Measurements from ENCODE around the gene SNRNP48. TPM values are rescaled to one million over a fixed set of nuclear protein-coding genes. Genes with fewer than 3 reads are reported as not detected.

Gene SNRNP48
- total and polyA plus RNA-seq, 2 of the 8 experiments (the other 6 are each of a cell fraction or from before 2014, with no cell fraction given) = 7.7 to 21.0 TPM

DNA sequence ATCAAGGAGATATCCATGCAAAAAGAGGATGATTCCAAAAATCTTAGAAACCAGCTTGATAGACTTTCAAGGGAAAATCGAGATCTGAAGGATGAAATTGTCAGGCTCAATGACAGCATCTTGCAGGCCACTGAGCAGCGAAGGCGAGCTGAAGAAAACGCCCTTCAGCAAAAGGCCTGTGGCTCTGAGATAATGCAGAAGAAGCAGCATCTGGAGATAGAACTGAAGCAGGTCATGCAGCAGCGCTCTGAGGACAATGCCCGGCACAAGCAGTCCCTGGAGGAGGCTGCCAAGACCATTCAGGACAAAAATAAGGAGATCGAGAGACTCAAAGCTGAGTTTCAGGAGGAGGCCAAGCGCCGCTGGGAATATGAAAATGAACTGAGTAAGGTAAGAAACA lies 10.1 kb upstream of the SNRNP48 start:
- Histone ChIP-seq H3K4me2 (ENCODE audit: insufficient read depth in 1 of 2, low read depth in 2 of 2, low read length in 2 of 2) (no peak overlapping the region), H4K20me1 (replicated peaks in 1 of 2; ENCODE audit: control insufficient read depth in 1 of 2, insufficient read depth in 2 of 2, low read length in 2 of 2) (no peaks in the 10 kb centered on the region), H3K9ac (replicated peaks in 1 of 4; ENCODE audit: extremely low read depth in 1 of 4, low read depth in 3 of 4, low read length in 3 of 4) (no peak overlapping the region), H2BK120ac (replicated peaks; ENCODE audit: low read depth, low read length) (no peak overlapping the region), H3K36me3 (ENCODE audit: control insufficient read depth in 2 of 4, insufficient read depth in 4 of 4, low read length in 3 of 4) (peaks cover 20 to 87% (median 57%) of the 10 kb centered on the region in 4 experiments), H3K4me3 (ENCODE audit: extremely low read depth in 1 of 4, insufficient read depth in 2 of 4, low read depth in 3 of 4, low read length in 4 of 4) (no peak overlapping the region), H3K18ac (ENCODE audit: extremely low read depth, low read length) (no peak overlapping the region), H4K91ac (replicated peaks; ENCODE audit: insufficient read length, low read length) (no peak overlapping the region), H3K23me2 (ENCODE audit: low read depth, low read length) (no peaks in the 10 kb centered on the region), H4K5ac (ENCODE audit: insufficient read length, low read depth, low read length) (no peak overlapping the region), H3K4me1 (replicated peaks in 1 of 4; ENCODE audit: control insufficient read depth in 3 of 4, insufficient read depth in 4 of 4, low read length in 3 of 4) (no peaks in the 10 kb centered on the region), H3K14ac (ENCODE audit: insufficient read length) (no peak overlapping the region), H2AK5ac (ENCODE audit: low read depth, low read length) (no peak overlapping the region), H2BK20ac (ENCODE audit: low read length) (no peak overlapping the region), H3K79me2 (ENCODE audit: control insufficient read depth in 1 of 2, insufficient read depth in 2 of 2, low read length in 2 of 2) (no peaks in the 10 kb centered on the region), H3K4ac (replicated peaks; ENCODE audit: insufficient read length, low read depth, low read length) (no peak overlapping the region), H3K79me1 (ENCODE audit: low read depth, low read length) (no peaks in the 10 kb centered on the region), H2BK15ac (ENCODE audit: low read length) (no peak overlapping the region), H3K56ac (replicated peaks; ENCODE audit: insufficient read length, low read depth, low read length) (no peak overlapping the region), H2BK5ac (ENCODE audit: low read depth, low read length) (no peak overlapping the region), H3K27ac (ENCODE audit: low read depth, low read length) (no peak overlapping the region), H4K8ac (ENCODE audit: extremely low read depth, insufficient read depth, low read length) (no peak overlapping the region), H3K23ac (ENCODE audit: insufficient read length) (no peak overlapping the region), H3K27me3 (replicated peaks in 1 of 4; ENCODE audit: control insufficient read depth in 3 of 4, extremely low read depth in 1 of 4, insufficient read depth in 3 of 4, low read length in 3 of 4) (no peaks in the 10 kb centered on the region), H2AFZ (ENCODE audit: low read length) (no peak overlapping the region), H2BK12ac (ENCODE audit: low read depth, low read length) (no peak overlapping the region), H3K9me3 (ENCODE audit: insufficient read depth in 2 of 2, low read depth in 1 of 2, low read length in 1 of 2) (no peaks in the 10 kb centered on the region)
- CTCF ChIA-PET (ENCODE audit: partially characterized antibody) = interaction anchor here (1.4 to 1.6 kb wide), 3 partner anchors 14 to 190 kb away, joined by 3 to 5 read pairs (median 4); partner anchors contain the start of genes CAGE1 and RIOK1
- POLR2A ChIA-PET (ENCODE audit: partially characterized antibody) = interaction anchor here (1.5 kb wide), 1 partner anchor 11 kb away, joined by 3 read pairs; no protein-coding TSS in a partner anchor
- FAIRE-seq (no peak), DNase-seq (ENCODE audit: low read depth in 1 of 2, low spot score in 2 of 2) (no peak)
- 92% methylated on average over 9 of the region's 9 CpGs; no CpG with 5 or more reads in 1 of the 2 experiments for WGBS, 2 experiments (ENCODE audit: extremely low coverage in 1 of 2, insufficient coverage in 1 of 2, insufficient read length in 1 of 2, insufficient replicate concordance in 2 of 2, low coverage in 1 of 2, low lambda C conversion rate in 2 of 2, missing lambda C conversion rate in 1 of 2)
- TF ChIP-seq RXRA (IDR thresholded peaks at IDR 0.05; ENCODE audit: insufficient read depth, low read depth, low read length) = no peak
- no peak for TF ChIP-seq SP4 (IDR thresholded peaks at IDR 0.05; ENCODE audit: low read length)
- TF ChIP-seq CTBP2 (IDR thresholded peaks at IDR 0.05; ENCODE audit: borderline replicate concordance, insufficient read depth, insufficient read length, low read length) = no peak
- TF ChIP-seq EGR1 (IDR thresholded peaks at IDR 0.05; ENCODE audit: borderline replicate concordance, low read depth, low read length) = no peak
- TF ChIP-seq SP2 (IDR thresholded peaks at IDR 0.05; ENCODE audit: low read length) = no peak
- TF ChIP-seq CBX5 (IDR thresholded peaks at IDR 0.05; ENCODE audit: low read depth, low read length) = no peak
- TF ChIP-seq, protein P1, sequence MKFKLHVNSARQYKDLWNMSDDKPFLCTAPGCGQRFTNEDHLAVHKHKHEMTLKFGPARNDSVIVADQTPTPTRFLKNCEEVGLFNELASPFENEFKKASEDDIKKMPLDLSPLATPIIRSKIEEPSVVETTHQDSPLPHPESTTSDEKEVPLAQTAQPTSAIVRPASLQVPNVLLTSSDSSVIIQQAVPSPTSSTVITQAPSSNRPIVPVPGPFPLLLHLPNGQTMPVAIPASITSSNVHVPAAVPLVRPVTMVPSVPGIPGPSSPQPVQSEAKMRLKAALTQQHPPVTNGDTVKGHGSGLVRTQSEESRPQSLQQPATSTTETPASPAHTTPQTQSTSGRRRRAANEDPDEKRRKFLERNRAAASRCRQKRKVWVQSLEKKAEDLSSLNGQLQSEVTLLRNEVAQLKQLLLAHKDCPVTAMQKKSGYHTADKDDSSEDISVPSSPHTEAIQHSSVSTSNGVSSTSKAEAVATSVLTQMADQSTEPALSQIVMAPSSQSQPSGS (IDR thresholded peaks at IDR 0.05; ENCODE audit: low read length) = no peak
- TF ChIP-seq EZH2 (IDR thresholded peaks at IDR 0.05; ENCODE audit: low read depth, low read length, severe bottlenecking) = no peak
- TF ChIP-seq POU5F1 (IDR thresholded peaks at IDR 0.05; ENCODE audit: low read depth, low read length) = no peak
- TF ChIP-seq HDAC2 (IDR thresholded peaks at IDR 0.05; ENCODE audit: borderline replicate concordance in 1 of 2, low read depth in 2 of 2, low read length in 2 of 2) = no peak
- TF ChIP-seq ZNF274 (IDR thresholded peaks at IDR 0.05; ENCODE audit: borderline replicate concordance, extremely low read depth, low read length) = no peak
- no peak for TF ChIP-seq JUN (IDR thresholded peaks at IDR 0.05; ENCODE audit: low read depth, low read length)

Measured in H1 (cell line).